Fibroblast of pulmonary artery (primary cell): Measurements from ENCODE around the gene SCTR.

Source experiments
- DNase-seq: peaks from one replicate; pipeline ENCODE4 v3.0.0-alpha.2; 2010; ENCODE audit warnings: low read depth
- H3K4me3 ChIP-seq: replicated peaks from 2 replicates; pipeline ENCODE4 v1.5.1; 2011; ENCODE audit warnings: low read depth, mild to moderate bottlenecking, control low read depth, low read length, moderate library complexity
- TF ChIP-seq, protein P1 (sequence below): IDR thresholded peaks from 2 replicates; pipeline ENCODE4 v1.5.1; 2011; ENCODE audit warnings: mild to moderate bottlenecking, control low read depth, low read length, inconsistent platforms; ENCODE audit errors: missing control alignments

SCTR gene

DNA sequence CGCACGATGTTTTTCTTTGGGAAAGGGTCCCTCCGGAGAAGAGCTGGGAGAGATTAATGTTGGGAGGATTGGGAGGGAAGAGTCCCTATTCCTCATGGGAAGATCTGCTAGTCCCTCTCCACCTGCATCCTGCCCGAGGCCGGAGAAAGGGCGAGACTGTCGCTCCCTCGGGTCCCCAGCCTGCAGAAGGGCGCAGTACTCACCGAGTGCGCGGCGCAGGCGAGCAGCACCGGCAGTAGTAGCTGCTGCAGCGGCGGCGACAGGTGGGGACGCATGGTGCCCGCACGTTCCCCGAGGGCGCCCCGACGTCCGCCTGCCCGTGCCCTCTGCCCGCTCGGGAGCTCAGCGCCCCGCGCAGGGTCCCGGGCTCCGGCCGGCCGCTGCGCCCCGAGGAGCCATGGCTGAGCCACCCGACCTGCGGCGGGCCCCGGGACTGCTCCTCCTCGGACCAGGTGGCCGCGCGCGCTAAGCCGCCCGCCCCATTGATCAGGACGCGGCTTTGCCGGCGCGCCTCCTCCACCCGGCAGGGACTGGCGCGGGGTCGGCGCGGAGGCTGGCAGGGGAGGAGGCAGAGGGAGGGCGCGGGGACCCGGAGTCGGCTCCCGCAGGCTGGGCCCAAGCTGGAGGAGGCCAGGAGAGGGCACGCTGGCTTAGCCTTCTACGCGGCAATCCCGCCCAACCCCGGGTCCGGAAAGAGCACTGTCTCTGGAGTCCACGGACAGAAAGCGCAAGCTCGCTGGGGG is at the start of gene SCTR:
Gene SCTR, minus strand, starts transcription at position 532 of the 743 bp plus-strand sequence. Its CDS starts 257 bp downstream, at position 275.
- TF ChIP-seq, protein P1, sequence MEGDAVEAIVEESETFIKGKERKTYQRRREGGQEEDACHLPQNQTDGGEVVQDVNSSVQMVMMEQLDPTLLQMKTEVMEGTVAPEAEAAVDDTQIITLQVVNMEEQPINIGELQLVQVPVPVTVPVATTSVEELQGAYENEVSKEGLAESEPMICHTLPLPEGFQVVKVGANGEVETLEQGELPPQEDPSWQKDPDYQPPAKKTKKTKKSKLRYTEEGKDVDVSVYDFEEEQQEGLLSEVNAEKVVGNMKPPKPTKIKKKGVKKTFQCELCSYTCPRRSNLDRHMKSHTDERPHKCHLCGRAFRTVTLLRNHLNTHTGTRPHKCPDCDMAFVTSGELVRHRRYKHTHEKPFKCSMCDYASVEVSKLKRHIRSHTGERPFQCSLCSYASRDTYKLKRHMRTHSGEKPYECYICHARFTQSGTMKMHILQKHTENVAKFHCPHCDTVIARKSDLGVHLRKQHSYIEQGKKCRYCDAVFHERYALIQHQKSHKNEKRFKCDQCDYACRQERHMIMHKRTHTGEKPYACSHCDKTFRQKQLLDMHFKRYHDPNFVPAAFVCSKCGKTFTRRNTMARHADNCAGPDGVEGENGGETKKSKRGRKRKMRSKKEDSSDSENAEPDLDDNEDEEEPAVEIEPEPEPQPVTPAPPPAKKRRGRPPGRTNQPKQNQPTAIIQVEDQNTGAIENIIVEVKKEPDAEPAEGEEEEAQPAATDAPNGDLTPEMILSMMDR = no peak
- DNase-seq = no peak
- H3K4me3 ChIP-seq = no peak within 1 kb of the TSS

DNA sequence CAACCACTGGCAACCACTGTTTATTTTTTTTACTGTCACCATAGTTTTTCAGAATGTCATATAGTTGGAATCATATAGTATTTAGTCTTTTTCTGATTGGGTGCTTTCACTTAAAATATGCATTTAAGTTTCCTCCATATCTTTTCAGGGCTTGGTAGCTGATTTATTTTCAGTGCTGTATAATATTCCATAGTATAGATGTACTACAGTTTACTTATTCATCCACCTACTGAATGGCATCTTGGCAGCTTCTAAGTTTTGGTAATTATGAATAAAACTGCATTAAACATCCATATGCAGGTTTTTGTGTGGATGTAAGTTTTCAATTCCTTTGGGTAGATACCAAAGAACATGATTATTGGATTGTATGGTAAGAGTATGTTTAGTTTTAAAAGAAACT is 43.0 kb upstream of the SCTR start:
- no peak for DNase-seq
- TF ChIP-seq, protein P1 = no peak
- H3K4me3 ChIP-seq = no peak overlapping the region

GRCh38 chr2:119565481-119565880 is 41.2 kb upstream of the SCTR start:
- TF ChIP-seq, protein P1 = no peak
- DNase-seq = no peak

GRCh38 chr2:119553687-119554344 is 29.5 kb upstream of the SCTR start:
- no peak overlapping the region for H3K4me3 ChIP-seq
- DNase-seq = no peak
- TF ChIP-seq, protein P1 = no peak

More at GRCh38 chr2:119565481-119565880, 41.2 kb upstream of the SCTR start:
- no peak overlapping the region for H3K4me3 ChIP-seq

DNA sequence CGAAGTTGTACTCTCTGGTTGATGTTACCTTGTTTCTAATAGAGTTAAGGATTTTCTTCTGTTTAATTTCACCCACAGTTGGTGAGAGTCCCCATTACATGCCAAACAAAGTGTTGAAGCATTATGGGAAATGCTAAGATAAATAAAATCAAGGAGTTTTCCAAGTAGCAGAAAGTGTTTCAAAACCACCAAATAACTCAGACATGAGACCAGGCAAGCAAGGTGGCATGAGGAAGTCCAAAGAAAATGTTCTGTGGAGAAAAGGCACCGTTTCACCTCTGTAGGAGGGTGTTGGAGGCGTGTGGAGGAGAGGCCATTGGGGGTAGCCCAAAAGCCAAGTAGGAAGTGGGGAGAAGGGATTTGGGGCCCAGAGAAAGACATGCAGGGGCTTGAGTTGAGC is 28.6 kb upstream of the SCTR start:
- no peak overlapping the region for H3K4me3 ChIP-seq
- TF ChIP-seq, protein P1 = no peak
- no peak for DNase-seq

- TF ChIP-seq, protein P1 = no peak
- DNase-seq = no peak
- no peak overlapping the region for H3K4me3 ChIP-seq
These were observed 26.6 kb upstream of the SCTR start for GRCh38 chr2:119550856-119551255.
